GM19328 (cell line): Measurements from ENCODE around the gene HIP1.
"Not testable (repeated sequence)": the region's sequence is repeated elsewhere in the genome, so short reads cannot be mapped to it uniquely, and the experiment has no call there.

ENCODE experiments used
- ATAC-seq: cut with Tn5 transposase; IDR thresholded peaks from one replicate; pipeline ENCODE4 v1.9.1; 2021; ENCODE audit warnings: mild to moderate bottlenecking, moderate library complexity; ENCODE audit not compliant: unreplicated experiment

HIP1 gene

GRCh38 chr7:75619636-75620035 is 119.1 kb downstream of the HIP1 start:
- ATAC-seq = no peak

DNA sequence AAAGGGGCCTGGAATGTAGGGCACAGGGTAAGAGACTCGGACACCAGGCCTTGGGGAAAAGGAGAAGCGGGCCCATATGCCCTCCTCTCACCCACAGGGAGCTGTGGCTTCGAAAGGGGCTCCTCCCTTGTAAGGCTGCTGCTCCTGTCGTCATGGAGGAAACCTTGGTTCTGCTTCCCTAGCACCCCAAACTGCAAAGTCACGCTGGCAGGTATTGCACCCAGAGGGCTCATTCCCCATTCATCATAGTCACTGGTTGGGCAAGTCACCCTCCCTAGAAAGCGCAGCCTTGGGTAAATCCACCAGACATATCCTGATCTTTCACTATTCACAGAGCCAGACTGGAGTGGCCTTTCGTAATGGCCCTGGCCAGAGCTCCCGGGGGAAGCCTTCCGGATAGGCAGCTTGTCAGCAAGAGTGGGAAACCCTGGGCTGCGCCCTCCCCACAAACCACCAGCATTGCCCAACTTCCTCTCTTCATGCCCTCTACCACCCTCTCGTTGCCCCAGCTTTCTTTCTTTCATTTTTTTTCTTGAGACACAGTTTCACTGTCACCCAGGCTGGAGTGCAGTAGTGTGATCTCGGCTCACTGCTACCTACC is 121.0 kb downstream of the HIP1 start:
- ATAC-seq = no peak

DNA sequence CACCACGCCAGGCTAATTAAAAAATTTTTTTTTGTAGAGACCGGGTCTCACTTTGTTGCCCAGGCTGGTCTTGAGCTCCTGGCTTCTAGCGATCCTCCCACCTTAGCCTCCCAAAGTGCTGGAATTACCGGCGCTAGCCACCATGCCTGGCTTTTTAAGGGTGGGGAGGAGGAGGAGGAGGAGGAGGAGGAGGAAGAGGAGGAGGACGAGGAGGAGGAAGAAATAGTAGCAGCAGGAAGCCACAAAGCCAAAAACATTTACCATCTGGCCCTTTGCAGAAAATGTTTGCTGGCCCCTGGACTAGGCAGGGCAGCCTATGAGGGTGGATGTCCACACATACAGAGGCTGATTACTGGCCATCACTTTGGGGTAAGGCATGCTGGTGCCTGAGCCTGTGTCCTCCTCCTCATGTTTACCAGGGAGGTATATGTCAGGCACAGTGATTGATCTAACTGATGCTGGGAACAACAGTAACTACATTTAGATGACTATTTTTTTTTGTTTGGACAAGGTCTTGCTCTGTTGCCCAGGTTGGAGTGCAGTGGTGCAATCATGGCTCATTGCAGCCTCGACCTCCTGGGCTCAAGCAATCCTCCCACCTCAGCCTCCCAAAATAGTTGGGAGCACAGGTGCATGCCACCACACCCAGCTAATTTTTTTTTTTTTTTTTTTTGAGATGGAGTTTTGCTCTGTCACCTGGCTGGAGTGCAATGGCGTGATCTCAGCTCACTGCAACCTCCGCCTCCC is 122.1 kb downstream of the HIP1 start:
- no peak for ATAC-seq

- no peak for ATAC-seq
Observed at GRCh38 chr7:75614401-75614800, 124.3 kb downstream of the HIP1 start.

- ATAC-seq = no peak
Observed at GRCh38 chr7:75613351-75613750, 125.4 kb downstream of the HIP1 start.

DNA sequence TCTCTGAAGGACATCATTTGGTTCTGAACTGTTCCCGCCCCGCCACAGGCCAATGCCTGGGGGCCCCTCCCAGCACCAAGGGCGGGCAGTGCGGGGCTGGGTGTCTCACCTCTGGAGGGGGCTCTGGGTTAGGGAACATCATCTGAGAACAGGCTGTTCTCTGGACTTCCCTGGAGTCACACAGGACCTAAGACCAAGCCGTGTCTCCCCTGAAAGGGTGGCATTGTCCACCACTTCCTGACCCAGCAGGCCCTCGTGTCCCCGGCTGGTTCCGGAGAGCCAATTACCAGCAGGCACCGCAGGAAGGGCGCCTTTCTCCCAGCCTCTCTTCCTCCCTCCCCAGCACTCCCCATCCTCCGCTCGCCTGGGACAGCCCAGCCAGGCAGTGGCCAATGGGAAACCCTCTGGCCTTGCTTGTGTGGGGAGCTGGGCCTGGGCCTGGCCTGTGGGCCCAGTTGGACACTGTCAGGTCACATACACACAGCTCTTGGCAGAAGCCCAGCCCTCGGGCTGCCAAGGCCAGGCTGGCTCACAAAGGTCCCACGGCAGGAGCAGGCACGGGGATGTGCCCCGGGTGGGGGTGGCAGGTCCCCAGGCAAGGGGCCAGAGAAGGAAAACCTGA is 127.1 kb downstream of the HIP1 start:
- ATAC-seq = no peak

GRCh38 chr7:75609416-75609815 is 129.3 kb downstream of the HIP1 start:
- not testable (repeated sequence) for ATAC-seq

DNA sequence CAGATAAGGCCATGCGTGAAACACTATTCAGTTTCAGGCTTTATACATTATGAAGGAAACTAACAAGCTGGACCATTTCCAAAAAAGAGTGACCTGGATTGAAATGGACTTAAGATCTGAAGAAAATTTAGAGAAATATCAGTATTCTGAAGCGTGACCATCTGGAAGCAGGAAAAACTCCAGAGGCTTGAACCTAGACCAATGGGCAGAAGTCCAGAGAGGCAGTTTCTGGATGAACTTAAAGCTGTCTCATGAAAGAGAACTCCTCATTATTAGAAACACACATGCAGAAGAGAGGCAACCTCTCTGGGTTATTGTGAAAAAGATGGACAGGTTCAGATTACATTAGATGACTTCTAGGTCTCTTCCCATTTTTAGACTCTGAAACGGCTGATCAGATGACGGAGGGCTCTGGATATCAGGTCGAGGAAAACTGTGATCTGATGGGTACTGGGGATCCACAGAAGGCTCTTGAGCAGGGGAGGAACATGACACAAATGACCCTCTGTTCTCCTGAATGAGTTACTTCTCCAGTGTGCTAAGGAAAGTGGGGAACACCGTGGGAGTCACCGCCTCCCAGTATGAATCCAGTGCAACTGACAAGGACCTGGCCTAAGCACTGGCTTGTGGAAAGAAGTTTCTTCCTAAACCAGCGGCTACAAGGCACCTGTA is 130.2 kb downstream of the HIP1 start:
- ATAC-seq = no peak

DNA sequence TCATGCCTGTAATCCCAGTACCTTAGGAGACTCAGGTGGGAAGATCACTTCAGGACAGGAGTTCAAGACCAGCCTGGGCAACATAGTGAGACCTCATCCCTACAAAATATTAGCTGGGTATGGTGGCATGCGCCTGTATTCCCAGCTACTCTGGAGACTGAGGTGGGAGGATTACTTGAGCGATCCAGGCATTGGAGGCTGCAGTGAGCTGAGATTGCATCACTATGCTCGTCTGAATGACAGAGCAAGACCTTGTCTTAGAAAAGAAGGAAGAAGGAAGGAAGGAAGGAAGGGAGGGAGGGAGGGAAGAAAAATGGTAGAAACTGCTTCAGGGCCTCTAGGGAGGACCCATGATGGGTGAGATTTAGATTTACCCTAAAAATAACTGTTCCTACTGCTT is 134.3 kb downstream of the HIP1 start:
- ATAC-seq = no peak

DNA sequence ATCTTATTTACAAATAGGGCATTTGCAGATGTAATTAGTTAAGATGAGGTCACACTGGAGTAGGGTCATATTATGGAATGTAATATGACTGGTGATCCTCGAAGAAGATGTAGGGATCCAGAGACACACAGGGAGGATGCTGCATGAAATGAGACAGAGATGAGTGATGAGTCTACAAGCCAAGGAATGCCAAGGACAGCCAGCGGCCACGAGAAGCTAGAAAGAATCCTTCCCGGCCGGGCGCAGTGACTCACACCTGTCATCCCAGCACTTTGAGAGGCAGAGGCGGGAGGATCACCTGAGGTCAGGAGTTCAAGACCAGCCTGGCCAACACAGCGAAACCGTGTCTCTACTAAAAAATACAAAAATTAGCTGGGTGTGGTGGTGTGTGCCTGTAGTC is 135.9 kb downstream of the HIP1 start:
- ATAC-seq = not testable (repeated sequence)

GRCh38 chr7:75601539-75601938 is 137.2 kb downstream of the HIP1 start:
- ATAC-seq = no peak

- not testable (repeated sequence) for ATAC-seq
Observed at GRCh38 chr7:75600748-75601147, 138.0 kb downstream of the HIP1 start.

DNA sequence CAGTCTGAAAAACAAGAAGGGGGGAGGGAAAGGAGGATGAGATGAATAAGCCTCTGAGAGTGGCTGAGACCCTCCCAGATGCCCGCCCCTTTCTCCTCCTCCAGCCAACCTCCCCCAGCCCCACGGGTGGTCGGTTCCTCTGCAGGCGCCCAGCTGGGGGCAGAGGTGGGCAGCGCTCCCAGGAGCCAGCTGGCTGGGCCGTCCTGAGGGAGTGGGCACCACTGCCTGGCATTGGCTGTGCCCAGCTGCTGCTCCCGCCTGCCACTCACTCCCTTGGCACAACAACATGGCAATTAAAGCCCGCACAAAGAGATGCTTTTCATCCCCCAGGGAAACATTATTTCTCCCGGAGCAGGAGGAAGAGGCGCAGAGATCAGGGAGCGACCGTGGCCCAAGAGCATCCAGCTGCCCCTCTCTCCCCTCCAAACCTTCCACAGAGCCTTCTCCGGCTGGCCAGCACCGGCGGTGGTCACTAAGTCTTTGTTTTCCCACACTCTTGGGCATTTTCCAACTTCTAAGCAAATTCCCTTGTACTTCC is 139.4 kb downstream of the HIP1 start:
- ATAC-seq = no peak

GRCh38 chr7:75596727-75597614 is 141.8 kb downstream of the HIP1 start:
- no peak for ATAC-seq

- no peak for ATAC-seq
Observed at GRCh38 chr7:75595766-75596165, 143.0 kb downstream of the HIP1 start.

- not testable (repeated sequence) for ATAC-seq
Observed at GRCh38 chr7:75593500-75594184, 145.1 kb downstream of the HIP1 start.

GRCh38 chr7:75591467-75592255 is 147.1 kb downstream of the HIP1 start:
- no peak for ATAC-seq

DNA sequence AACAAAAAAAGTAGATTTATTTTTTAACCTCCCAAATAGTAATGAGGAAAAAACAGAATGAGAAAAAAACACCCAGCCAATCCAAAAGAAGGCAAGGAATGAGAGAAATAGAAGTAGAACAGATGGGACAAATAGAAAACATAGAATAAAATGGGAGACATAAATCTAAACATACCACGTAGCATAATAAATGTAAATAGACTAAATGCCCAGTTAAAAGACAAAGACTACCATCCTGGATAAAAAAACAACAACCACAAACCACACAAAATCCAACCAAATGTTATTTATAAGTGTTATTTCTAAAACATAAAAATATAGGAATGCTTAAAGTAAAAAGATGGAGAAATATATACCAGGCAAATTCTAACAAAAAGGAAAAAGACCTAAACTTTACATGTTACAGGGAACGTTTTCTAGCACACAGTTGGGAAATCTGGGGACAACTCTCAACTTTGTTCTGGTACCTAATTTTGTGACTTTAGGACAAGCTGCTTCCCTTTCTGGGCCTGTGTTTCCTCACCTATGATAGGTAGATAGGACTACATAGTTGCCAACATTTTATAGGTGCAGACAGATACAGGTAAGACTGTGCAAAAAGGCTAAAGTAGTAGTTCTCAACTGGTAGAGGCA is 148.3 kb downstream of the HIP1 start:
- ATAC-seq = no peak

GRCh38 chr7:75584354-75584753 is 154.4 kb downstream of the HIP1 start:
- ATAC-seq = no peak
